Fibroblast of lung (primary cell): ENCODE measurements around the gene GALR2. TPM values are rescaled to one million over a fixed set of nuclear protein-coding genes. Genes with fewer than 3 reads are reported as not detected.

Experiments used
- DNase-seq, 2 donors: peaks; one replicate each; pipeline versions ENCODE4 v3.0.0 to v3.0.0-alpha.2; 2010; ENCODE audit warnings: low read depth in 2 of 2
- H2AFZ ChIP-seq: 2 replicates; pipeline ENCODE4 v1.5.1; 2012; ENCODE audit warnings: low read length, control low read depth, inconsistent platforms
- H3K27ac ChIP-seq: 2 replicates; pipeline ENCODE4 v1.5.1; 2011; ENCODE audit warnings: low read length, control low read depth; ENCODE audit not compliant: insufficient read depth
- H3K27me3 ChIP-seq: 2 replicates; pipeline ENCODE4 v1.5.1; 2011; ENCODE audit warnings: mild to moderate bottlenecking, low read length; ENCODE audit not compliant: control insufficient read depth, insufficient read depth
- H3K36me3 ChIP-seq: 2 replicates; pipeline ENCODE4 v1.5.1; 2011; ENCODE audit warnings: low read length; ENCODE audit not compliant: control insufficient read depth, insufficient read depth
- H3K4me1 ChIP-seq: 2 replicates; pipeline ENCODE4 v1.5.1; 2011; ENCODE audit warnings: low read length; ENCODE audit not compliant: control insufficient read depth, insufficient read depth; ENCODE audit errors: extremely low read depth
- H3K4me2 ChIP-seq: 2 replicates; pipeline ENCODE4 v1.5.1; 2011; ENCODE audit warnings: low read length, control low read depth; ENCODE audit not compliant: insufficient read depth; ENCODE audit errors: extremely low read depth
- H3K4me3 ChIP-seq, 4 experiments: fragments of 200-600 bp in 1 of 4; sonication (generic) in 1 of 4; replicated peaks in 1 of 4; 2 replicates each; pipeline ENCODE4 v1.5.1; 2011 to 2016; ENCODE audit warnings: low read length in 4 of 4, low read depth in 3 of 4, mild to moderate bottlenecking in 3 of 4, control low read depth in 2 of 4, inconsistent platforms in 1 of 4, mixed read lengths in 1 of 4; ENCODE audit not compliant: insufficient read depth in 1 of 4; ENCODE audit errors: control extremely low read depth in 1 of 4
- H3K79me2 ChIP-seq: 2 replicates; pipeline ENCODE4 v1.5.1; 2012; ENCODE audit warnings: mild to moderate bottlenecking, low read length, inconsistent platforms; ENCODE audit not compliant: control insufficient read depth, insufficient read depth
- H3K9ac ChIP-seq: 2 replicates; pipeline ENCODE4 v1.5.1; 2011; ENCODE audit warnings: mild to moderate bottlenecking, low read length, control low read depth; ENCODE audit not compliant: insufficient read depth
- H3K9me3 ChIP-seq: 2 replicates; pipeline ENCODE4 v1.5.1; 2012; ENCODE audit warnings: low read depth, low read length; ENCODE audit not compliant: control insufficient read depth, insufficient read depth
- H4K20me1 ChIP-seq: 2 replicates; pipeline ENCODE4 v1.5.1; 2011; ENCODE audit warnings: low read length; ENCODE audit not compliant: control insufficient read depth, insufficient read depth; ENCODE audit errors: extremely low read depth
- EZH2 ChIP-seq: IDR thresholded peaks from 2 replicates; pipeline ENCODE4 v1.5.1; 2012; ENCODE audit warnings: low read length, control low read depth, mild to moderate bottlenecking; ENCODE audit errors: missing control alignments
- polyA plus RNA-seq, 2 donors: library from polyadenylated mRNA; depleted of rRNA in 1 of 2; stranded (reverse) in 1 of 2; unstranded in 1 of 2; fragments of >200 nt; gene quantifications; 2 replicates each; pipeline ENCODE4 v1.2.1, GENCODE V29; 2011 to 2012; ENCODE audit warnings: missing spikeins in 1 of 2
- total RNA-seq: library from RNA; depleted of rRNA; stranded (reverse); fragments of >200 nt; gene quantifications from 2 replicates; pipeline ENCODE4 v1.2.1, GENCODE V29; 2014
- TF ChIP-seq, protein P1 (sequence below), 2 donors: IDR thresholded peaks in 1 of 2; conservative IDR thresholded peaks in 1 of 2; 1 replicate in 1 of 2; 2 replicates in 1 of 2; pipeline ENCODE4 v1.5.1; 2011 to 2012; ENCODE audit warnings: low read length in 2 of 2, control low read depth in 1 of 2, inconsistent platforms in 1 of 2, low read depth in 1 of 2, mild to moderate bottlenecking in 1 of 2

Gene GALR2
- total and polyA plus RNA-seq, 2 donors (not counting 1 experiment from before 2014, with no cell fraction given): not detected

GRCh38 chr17:76121932-76122430 lies 47.4 kb downstream of the GALR2 start:
- no peaks in the 10 kb centered on the region for H4K20me1 ChIP-seq
- H3K27ac ChIP-seq: no peak overlapping the region
- H3K4me1 ChIP-seq: no peaks in the 10 kb centered on the region
- DNase-seq: peak in 1 of 2 donors; percentile 39
- peaks cover 5% of the 10 kb centered on the region for H3K27me3 ChIP-seq
- H3K36me3 ChIP-seq: no peaks in the 10 kb centered on the region
- H3K4me3 ChIP-seq: peak overlapping the region in 1 of 4 experiments; percentile 14
- H3K4me2 ChIP-seq: peak overlapping the region; percentile 25
- no peak overlapping the region for H3K9ac ChIP-seq
- peak overlapping the region; percentile 59 for H2AFZ ChIP-seq
- TF ChIP-seq, protein P1, sequence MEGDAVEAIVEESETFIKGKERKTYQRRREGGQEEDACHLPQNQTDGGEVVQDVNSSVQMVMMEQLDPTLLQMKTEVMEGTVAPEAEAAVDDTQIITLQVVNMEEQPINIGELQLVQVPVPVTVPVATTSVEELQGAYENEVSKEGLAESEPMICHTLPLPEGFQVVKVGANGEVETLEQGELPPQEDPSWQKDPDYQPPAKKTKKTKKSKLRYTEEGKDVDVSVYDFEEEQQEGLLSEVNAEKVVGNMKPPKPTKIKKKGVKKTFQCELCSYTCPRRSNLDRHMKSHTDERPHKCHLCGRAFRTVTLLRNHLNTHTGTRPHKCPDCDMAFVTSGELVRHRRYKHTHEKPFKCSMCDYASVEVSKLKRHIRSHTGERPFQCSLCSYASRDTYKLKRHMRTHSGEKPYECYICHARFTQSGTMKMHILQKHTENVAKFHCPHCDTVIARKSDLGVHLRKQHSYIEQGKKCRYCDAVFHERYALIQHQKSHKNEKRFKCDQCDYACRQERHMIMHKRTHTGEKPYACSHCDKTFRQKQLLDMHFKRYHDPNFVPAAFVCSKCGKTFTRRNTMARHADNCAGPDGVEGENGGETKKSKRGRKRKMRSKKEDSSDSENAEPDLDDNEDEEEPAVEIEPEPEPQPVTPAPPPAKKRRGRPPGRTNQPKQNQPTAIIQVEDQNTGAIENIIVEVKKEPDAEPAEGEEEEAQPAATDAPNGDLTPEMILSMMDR (conservative IDR thresholded peaks at IDR 0.05 in 1 of 2, IDR thresholded peaks at IDR 0.05 in 1 of 2; ENCODE audit: low read depth in 1 of 2, low read length in 2 of 2): no peak
- no peaks in the 10 kb centered on the region for H3K79me2 ChIP-seq
- no peaks in the 10 kb centered on the region for H3K9me3 ChIP-seq

GRCh38 chr17:76122431-76123190 lies 48.0 kb downstream of the GALR2 start:
- no peaks in the 10 kb centered on the region for H3K4me1 ChIP-seq
- no peak overlapping the region for H2AFZ ChIP-seq
- H3K36me3 ChIP-seq: no peaks in the 10 kb centered on the region
- no peak overlapping the region for H3K9ac ChIP-seq
- H3K9me3 ChIP-seq: no peaks in the 10 kb centered on the region
- no peaks in the 10 kb centered on the region for H4K20me1 ChIP-seq
- no peak overlapping the region for H3K4me2 ChIP-seq
- no peak overlapping the region for H3K4me3 ChIP-seq
- peaks cover 5% of the 10 kb centered on the region for H3K27me3 ChIP-seq
- no peak for DNase-seq
- no peak overlapping the region for H3K27ac ChIP-seq
- no peaks in the 10 kb centered on the region for H3K79me2 ChIP-seq
- TF ChIP-seq, protein P1 (conservative IDR thresholded peaks at IDR 0.05 in 1 of 2, IDR thresholded peaks at IDR 0.05 in 1 of 2; ENCODE audit: low read depth in 1 of 2, low read length in 2 of 2): no peak

- Histone ChIP-seq H4K20me1 (no peaks in the 10 kb centered on the region), H3K27me3 (peaks cover 5% of the 10 kb centered on the region), H3K4me1 (no peaks in the 10 kb centered on the region), H3K36me3 (no peaks in the 10 kb centered on the region), H3K79me2 (no peaks in the 10 kb centered on the region), H3K4me3 (no peak overlapping the region), H3K9ac (no peak overlapping the region), H3K9me3 (no peaks in the 10 kb centered on the region), H3K4me2 (no peak overlapping the region), H2AFZ (no peak overlapping the region), H3K27ac (no peak overlapping the region)
- TF ChIP-seq EZH2: no peak
- TF ChIP-seq, protein P1 (conservative IDR thresholded peaks at IDR 0.05 in 1 of 2, IDR thresholded peaks at IDR 0.05 in 1 of 2; ENCODE audit: low read depth in 1 of 2, low read length in 2 of 2): no peak
- DNase-seq: no peak
Measured at GRCh38 chr17:76123191-76123499, 48.6 kb downstream of the GALR2 start.
